AG04450 (cell line): ENCODE results near the gene PDGFD. TPM values are rescaled to one million over a fixed set of nuclear protein-coding genes. Genes with fewer than 3 reads are reported as not detected.

Experiments used
- CTCF ChIA-PET: fragments of 300-600, 350-600 bp; formaldehyde crosslinking; extraction: SDS; loops from one replicate; lab custom pipeline; 2022; ENCODE audit warnings: antibody characterized with exemption, inconsistent platforms; lab: Charles Lee
- POLR2A ChIA-PET: fragments of 350-600 bp; formaldehyde crosslinking; extraction: SDS; loops from one replicate; lab custom pipeline; 2021; ENCODE audit warnings: antibody characterized with exemption, inconsistent platforms; lab: Yijun Ruan, JAX
- DNase-seq: peaks from one replicate; pipeline ENCODE4 v3.0.0-alpha.2; 2011; ENCODE audit warnings: low read depth, low spot score
- H3K27ac ChIP-seq: one replicate; pipeline ENCODE4 v1.5.1; 2012; ENCODE audit warnings: low read depth, low read length, control low read depth
- H3K27me3 ChIP-seq: one replicate; pipeline ENCODE4 v1.6.0; 2012; ENCODE audit warnings: low read length; ENCODE audit not compliant: control insufficient read depth, insufficient read depth
- H3K4me3 ChIP-seq: 2 replicates; pipeline ENCODE4 v1.5.1; 2011; ENCODE audit warnings: mild to moderate bottlenecking, low read depth, low read length, control low read depth
- H3K9me3 ChIP-seq: 2 replicates; pipeline ENCODE4 v1.5.1; 2012; ENCODE audit warnings: low read length; ENCODE audit not compliant: control insufficient read depth, insufficient read depth
- polyA plus RNA-seq: library from polyadenylated mRNA; depleted of rRNA; stranded (reverse); fragments of >200 nt; gene quantifications from 2 replicates; pipeline ENCODE4 v1.2.3, GENCODE V29; 2011
- TF ChIP-seq, protein P1 (sequence below): IDR thresholded peaks from 2 replicates; pipeline ENCODE4 v1.5.1; 2011; ENCODE audit warnings: low read depth, low read length, control low read depth, inconsistent platforms

The PDGFD gene
- polyA plus RNA-seq, 1 experiment, result 58.1 TPM

GRCh38 chr11:104126464-104126863, 37.5 kb downstream of the PDGFD start:
- POLR2A ChIA-PET, result no interaction called here
- no peak overlapping the region for H3K4me3 ChIP-seq
- no peaks in the 10 kb centered on the region for H3K27me3 ChIP-seq
- no peaks in the 10 kb centered on the region for H3K9me3 ChIP-seq
- TF ChIP-seq, protein P1, sequence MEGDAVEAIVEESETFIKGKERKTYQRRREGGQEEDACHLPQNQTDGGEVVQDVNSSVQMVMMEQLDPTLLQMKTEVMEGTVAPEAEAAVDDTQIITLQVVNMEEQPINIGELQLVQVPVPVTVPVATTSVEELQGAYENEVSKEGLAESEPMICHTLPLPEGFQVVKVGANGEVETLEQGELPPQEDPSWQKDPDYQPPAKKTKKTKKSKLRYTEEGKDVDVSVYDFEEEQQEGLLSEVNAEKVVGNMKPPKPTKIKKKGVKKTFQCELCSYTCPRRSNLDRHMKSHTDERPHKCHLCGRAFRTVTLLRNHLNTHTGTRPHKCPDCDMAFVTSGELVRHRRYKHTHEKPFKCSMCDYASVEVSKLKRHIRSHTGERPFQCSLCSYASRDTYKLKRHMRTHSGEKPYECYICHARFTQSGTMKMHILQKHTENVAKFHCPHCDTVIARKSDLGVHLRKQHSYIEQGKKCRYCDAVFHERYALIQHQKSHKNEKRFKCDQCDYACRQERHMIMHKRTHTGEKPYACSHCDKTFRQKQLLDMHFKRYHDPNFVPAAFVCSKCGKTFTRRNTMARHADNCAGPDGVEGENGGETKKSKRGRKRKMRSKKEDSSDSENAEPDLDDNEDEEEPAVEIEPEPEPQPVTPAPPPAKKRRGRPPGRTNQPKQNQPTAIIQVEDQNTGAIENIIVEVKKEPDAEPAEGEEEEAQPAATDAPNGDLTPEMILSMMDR, result no peak
- no peak for DNase-seq
- CTCF ChIA-PET, result no interaction called here
- H3K27ac ChIP-seq, result no peak overlapping the region

GRCh38 chr11:104124979-104125378, 39.0 kb downstream of the PDGFD start:
- Histone ChIP-seq H3K27me3 (no peaks in the 10 kb centered on the region), H3K4me3 (no peak overlapping the region), H3K9me3 (no peaks in the 10 kb centered on the region), H3K27ac (no peak overlapping the region)
- ChIA-PET CTCF (no interaction called here), POLR2A (no interaction called here)
- TF ChIP-seq, protein P1, result no peak
- DNase-seq, result no peak

- Histone ChIP-seq H3K9me3 (no peaks in the 10 kb centered on the region), H3K27me3 (no peaks in the 10 kb centered on the region), H3K27ac (no peak overlapping the region), H3K4me3 (no peak overlapping the region)
- CTCF ChIA-PET, result no interaction called here
- POLR2A ChIA-PET, result no interaction called here
- TF ChIP-seq, protein P1, result no peak
- DNase-seq, result no peak
Measured at GRCh38 chr11:104122836-104123235, 41.1 kb downstream of the PDGFD start.

DNA sequence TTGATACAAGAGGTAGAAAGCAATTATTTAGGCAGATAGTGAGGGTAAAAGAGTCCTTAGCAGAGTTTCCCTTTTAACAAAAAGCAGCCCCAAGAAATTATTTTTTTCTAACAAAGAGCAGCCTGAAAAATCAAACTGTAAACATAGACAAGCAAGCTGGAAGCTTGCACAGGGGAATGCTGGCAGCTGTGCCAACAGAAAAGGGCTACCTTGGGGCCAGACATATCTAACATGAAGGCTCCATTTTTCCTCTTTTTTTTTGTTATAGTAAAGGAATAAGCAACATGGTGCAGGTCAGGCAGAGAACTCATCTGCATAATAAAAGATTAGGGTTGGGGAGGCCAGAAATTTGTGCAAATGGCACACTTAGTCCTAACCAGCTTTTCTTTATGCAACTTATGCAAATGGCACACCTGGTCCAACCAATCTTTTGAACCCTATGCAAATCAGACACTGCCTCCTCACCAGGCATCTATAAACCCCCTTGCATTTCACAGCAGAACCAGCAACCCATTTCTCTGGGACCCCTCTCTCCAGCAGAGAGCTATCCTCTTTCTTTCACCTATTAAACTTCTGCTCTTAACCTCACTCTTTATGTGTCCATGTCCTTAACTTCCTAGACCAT, 41.8 kb downstream of the PDGFD start:
- no peak overlapping the region for H3K4me3 ChIP-seq
- H3K27me3 ChIP-seq, result no peaks in the 10 kb centered on the region
- no peak for DNase-seq
- TF ChIP-seq, protein P1, result no peak
- H3K27ac ChIP-seq, result no peak overlapping the region
- ChIA-PET CTCF (no interaction called here), POLR2A (no interaction called here)
- H3K9me3 ChIP-seq, result no peaks in the 10 kb centered on the region

DNA sequence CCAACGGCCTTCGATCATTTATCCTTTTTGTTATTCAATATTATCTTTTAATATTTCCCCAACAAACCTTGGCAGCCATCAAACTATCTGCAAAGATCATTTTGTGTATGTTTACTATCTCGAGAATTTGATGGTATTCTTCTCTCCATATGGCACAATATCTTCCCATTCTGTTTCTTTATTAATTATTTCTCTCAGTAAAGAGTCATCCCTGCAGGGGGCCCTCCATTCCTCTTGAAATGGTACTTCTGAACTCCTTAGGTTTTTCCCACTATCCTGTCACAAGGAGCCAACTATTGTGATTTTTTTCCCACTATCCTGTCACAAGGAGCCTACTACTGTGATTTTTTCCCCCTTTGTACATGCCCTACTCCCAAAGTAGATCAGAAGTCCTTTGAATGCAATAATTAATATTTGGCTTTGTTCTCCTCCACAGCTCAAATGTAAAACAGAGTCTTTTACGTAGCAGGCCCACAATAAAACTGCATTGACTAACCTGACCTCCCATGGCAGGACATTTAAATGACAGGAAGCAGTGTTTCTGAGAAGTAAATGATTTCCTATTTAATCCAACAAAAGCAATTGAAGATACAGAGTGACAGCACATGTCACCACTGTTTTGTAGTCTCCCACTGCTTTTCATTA, 43.3 kb downstream of the PDGFD start:
- ChIA-PET POLR2A (no interaction called here), CTCF (interaction anchor here (0.5 kb wide), 1 partner anchor 134 kb away, joined by 9 read pairs; no protein-coding TSS in a partner anchor)
- Histone ChIP-seq H3K4me3 (no peak overlapping the region), H3K9me3 (peaks cover 3% of the 10 kb centered on the region; the same call in 1 of the 2 replicates), H3K27ac (no peak overlapping the region), H3K27me3 (no peaks in the 10 kb centered on the region)
- TF ChIP-seq, protein P1, result no peak
- DNase-seq, result no peak
